DND-41 (cell line): ENCODE results near the gene TTC23.
A peak's percentile ranks its signal among the peaks of the same experiment; 100 is the strongest.

Experiments
- ATAC-seq: fragments of 200-7000 bp; cut with Tn5 transposase; 3 replicates; pipeline ENCODE4 v1.9.1; 2021; ENCODE audit warnings: low read depth; ENCODE audit not compliant: insufficient read depth
- DNase-seq: peaks from one replicate; pipeline ENCODE4 v3.0.0-alpha.2; 2020
- H2AFZ ChIP-seq: 2 replicates; pipeline ENCODE4 v1.6.0; 2012; ENCODE audit warnings: low read depth, low read length
- H3K27ac ChIP-seq: 2 replicates; pipeline ENCODE4 v1.5.1; 2012; ENCODE audit warnings: low read length, inconsistent platforms
- H3K27me3 ChIP-seq: fragments of 200-600 bp; sonication (generic); 2 replicates; pipeline ENCODE4 v1.6.0; 2012; ENCODE audit warnings: low read length, mild to moderate bottlenecking, inconsistent platforms; ENCODE audit not compliant: insufficient read depth, poor library complexity
- H3K36me3 ChIP-seq: 2 replicates; pipeline ENCODE4 v1.5.1; 2012; ENCODE audit warnings: low read length, inconsistent platforms; ENCODE audit not compliant: insufficient read depth
- H3K4me1 ChIP-seq: 2 replicates; pipeline ENCODE4 v1.5.1; 2012; ENCODE audit warnings: mild to moderate bottlenecking, low read length; ENCODE audit not compliant: insufficient read depth
- H3K4me2 ChIP-seq: 2 replicates; pipeline ENCODE4 v1.6.0; 2012; ENCODE audit warnings: mild to moderate bottlenecking, moderate library complexity, low read length, inconsistent platforms; ENCODE audit not compliant: insufficient read depth
- H3K4me3 ChIP-seq, 2 experiments: fragments of 200-600 bp in 1 of 2; shearing (Covaris generic) in 1 of 2; 2 replicates each; pipeline ENCODE4 v1.5.1; 2012 to 2016; ENCODE audit warnings: inconsistent platforms in 2 of 2, low read length in 2 of 2, mild to moderate bottlenecking in 2 of 2, low read depth in 1 of 2, moderate library complexity in 1 of 2
- H3K79me2 ChIP-seq: 2 replicates; pipeline ENCODE4 v1.6.0; 2012; ENCODE audit warnings: low read length, inconsistent platforms; ENCODE audit not compliant: insufficient read depth
- H3K9ac ChIP-seq: 2 replicates; pipeline ENCODE4 v1.6.0; 2012; ENCODE audit warnings: low read depth, mild to moderate bottlenecking, inconsistent platforms, low read length, moderate library complexity
- H3K9me3 ChIP-seq: 2 replicates; pipeline ENCODE4 v1.5.1; 2012; ENCODE audit warnings: low read length, moderate library complexity, mild to moderate bottlenecking, inconsistent platforms; ENCODE audit not compliant: insufficient read depth, severe bottlenecking
- H4K20me1 ChIP-seq: 2 replicates; pipeline ENCODE4 v1.6.0; 2012; ENCODE audit warnings: low read length; ENCODE audit not compliant: insufficient read depth
- EZH2 ChIP-seq: IDR thresholded peaks from 3 replicates; pipeline ENCODE4 v1.6.1; 2012; ENCODE audit warnings: borderline replicate concordance, low read depth, mild to moderate bottlenecking, moderate library complexity, low read length, inconsistent platforms; ENCODE audit not compliant: severe bottlenecking
- TF ChIP-seq, protein P1 (sequence below): IDR thresholded peaks from 2 replicates; pipeline ENCODE4 v1.5.1; 2012; ENCODE audit warnings: borderline replicate concordance, low read length, moderate library complexity, mild to moderate bottlenecking; ENCODE audit not compliant: poor library complexity, severe bottlenecking; ENCODE audit errors: extremely low read depth

Gene TTC23

DNA sequence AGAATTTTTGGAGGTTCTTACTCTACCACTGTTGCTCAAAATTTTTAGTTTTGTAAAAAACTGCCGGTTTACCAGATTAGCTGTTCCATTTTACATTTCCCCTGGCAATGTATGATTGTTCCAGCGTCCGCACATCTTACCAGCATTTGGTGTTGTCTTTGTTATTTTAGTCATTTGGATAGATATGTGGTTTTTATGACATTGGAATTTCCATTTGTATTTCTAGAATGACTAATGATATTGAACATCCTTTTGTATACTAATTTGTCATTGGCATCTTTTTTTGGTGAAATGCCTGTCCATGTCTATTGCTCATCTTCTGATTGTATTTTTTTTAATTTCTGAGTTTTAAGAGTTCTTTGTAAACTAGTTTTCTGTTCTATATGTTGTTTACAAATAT, 30.4 kb upstream of the TTC23 start:
- no peaks in the 10 kb centered on the region for H3K27me3 ChIP-seq
- peaks cover 10% of the 10 kb centered on the region for H3K36me3 ChIP-seq
- H3K9ac ChIP-seq, result peak overlapping the region; percentile 58
- TF ChIP-seq, protein P1, sequence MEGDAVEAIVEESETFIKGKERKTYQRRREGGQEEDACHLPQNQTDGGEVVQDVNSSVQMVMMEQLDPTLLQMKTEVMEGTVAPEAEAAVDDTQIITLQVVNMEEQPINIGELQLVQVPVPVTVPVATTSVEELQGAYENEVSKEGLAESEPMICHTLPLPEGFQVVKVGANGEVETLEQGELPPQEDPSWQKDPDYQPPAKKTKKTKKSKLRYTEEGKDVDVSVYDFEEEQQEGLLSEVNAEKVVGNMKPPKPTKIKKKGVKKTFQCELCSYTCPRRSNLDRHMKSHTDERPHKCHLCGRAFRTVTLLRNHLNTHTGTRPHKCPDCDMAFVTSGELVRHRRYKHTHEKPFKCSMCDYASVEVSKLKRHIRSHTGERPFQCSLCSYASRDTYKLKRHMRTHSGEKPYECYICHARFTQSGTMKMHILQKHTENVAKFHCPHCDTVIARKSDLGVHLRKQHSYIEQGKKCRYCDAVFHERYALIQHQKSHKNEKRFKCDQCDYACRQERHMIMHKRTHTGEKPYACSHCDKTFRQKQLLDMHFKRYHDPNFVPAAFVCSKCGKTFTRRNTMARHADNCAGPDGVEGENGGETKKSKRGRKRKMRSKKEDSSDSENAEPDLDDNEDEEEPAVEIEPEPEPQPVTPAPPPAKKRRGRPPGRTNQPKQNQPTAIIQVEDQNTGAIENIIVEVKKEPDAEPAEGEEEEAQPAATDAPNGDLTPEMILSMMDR, result no peak
- TF ChIP-seq EZH2, result no peak
- peaks cover 60% of the 10 kb centered on the region for H3K79me2 ChIP-seq
- no peaks in the 10 kb centered on the region for H3K9me3 ChIP-seq
- H3K4me1 ChIP-seq, result peaks cover 96% of the 10 kb centered on the region
- H3K27ac ChIP-seq, result peak overlapping the region; percentile 85
- ATAC-seq, result no peak
- peak overlapping the region; percentile 62 for H3K4me2 ChIP-seq
- no peak for DNase-seq
- H3K4me3 ChIP-seq, result peak overlapping the region; percentile 0 to 45; a peak in 3 of 4 replicates
- H4K20me1 ChIP-seq, result no peaks in the 10 kb centered on the region
- no peak overlapping the region for H2AFZ ChIP-seq

DNA sequence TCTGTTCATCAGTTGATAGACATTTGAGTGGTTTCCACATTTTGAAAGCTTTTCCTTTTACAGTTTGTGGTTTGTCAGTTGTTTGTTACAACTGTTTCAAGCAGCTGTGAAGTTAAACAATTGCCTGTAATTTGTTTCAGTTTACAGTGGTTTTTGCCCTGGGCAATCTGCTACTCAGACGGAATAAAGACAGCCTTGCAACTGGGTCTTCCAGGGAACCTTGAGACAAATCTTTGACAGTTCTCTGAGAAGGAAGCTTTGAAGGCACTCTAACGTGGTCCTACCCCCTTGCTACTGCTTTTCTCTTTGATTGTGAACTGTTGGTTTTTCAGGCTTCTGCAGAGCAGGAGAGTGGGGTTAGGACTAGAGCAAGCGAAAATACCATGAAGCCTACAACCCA, 29.9 kb upstream of the TTC23 start:
- peak; percentile 77 for DNase-seq
- Histone ChIP-seq H3K27ac (peak overlapping the region; percentile 95), H3K4me1 (peaks cover 90% of the 10 kb centered on the region), H3K4me3 (peak overlapping the region in 1 of 2 experiments; percentile 45; a peak in 2 of 4 replicates), H3K27me3 (no peaks in the 10 kb centered on the region), H2AFZ (no peak overlapping the region), H3K9ac (peak overlapping the region; percentile 58), H3K36me3 (peaks cover 4% of the 10 kb centered on the region; the same call in 1 of the 2 replicates), H3K9me3 (no peaks in the 10 kb centered on the region), H4K20me1 (no peaks in the 10 kb centered on the region), H3K79me2 (peaks cover 54% of the 10 kb centered on the region), H3K4me2 (peak overlapping the region; percentile 62)
- ATAC-seq, result peak; percentile 95
- TF ChIP-seq, protein P1, result no peak
- TF ChIP-seq EZH2, result no peak

DNA sequence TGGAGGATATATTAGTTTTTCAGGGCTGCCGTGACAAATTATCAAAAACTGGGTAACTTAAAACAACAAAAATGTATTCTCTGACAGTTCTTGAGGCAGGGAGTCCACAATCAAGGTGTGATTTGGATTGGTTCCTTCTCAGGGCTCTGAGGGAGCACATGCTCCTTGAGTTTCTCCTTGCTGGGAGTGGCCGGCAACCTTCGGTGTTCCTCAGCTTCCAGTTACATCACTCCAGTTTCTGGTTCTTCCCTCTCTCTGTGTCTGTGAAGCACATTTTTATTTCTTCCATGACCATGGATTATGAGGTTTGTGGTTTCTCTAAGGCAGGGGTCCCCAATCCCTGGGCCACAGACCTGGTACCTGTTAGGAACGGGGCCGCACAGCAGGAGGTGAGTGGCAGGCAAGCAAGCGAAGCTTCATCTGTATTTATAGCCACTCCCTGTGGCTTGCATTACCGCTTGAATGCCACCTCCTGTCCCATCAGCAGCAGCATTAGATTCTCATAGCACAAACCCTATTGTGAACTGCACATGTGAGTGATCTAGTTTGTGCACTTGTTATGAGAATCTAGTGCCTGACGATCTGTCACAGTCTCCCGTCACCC, 26.2 kb upstream of the TTC23 start:
- Histone ChIP-seq H3K9ac (peak overlapping the region; percentile 39; the same call in 1 of the 2 replicates), H3K36me3 (peaks cover 4% of the 10 kb centered on the region; the same call in 1 of the 2 replicates), H3K4me2 (peak overlapping the region; percentile 43), H2AFZ (no peak overlapping the region), H3K27me3 (no peaks in the 10 kb centered on the region), H3K4me1 (peaks cover 61% of the 10 kb centered on the region), H4K20me1 (no peaks in the 10 kb centered on the region), H3K79me2 (peaks cover 23% of the 10 kb centered on the region; the same call in 1 of the 2 replicates), H3K9me3 (no peaks in the 10 kb centered on the region), H3K4me3 (peak overlapping the region in 1 of 2 experiments; percentile 22; a peak in 1 of 4 replicates), H3K27ac (peak overlapping the region; percentile 74)
- DNase-seq (peak; percentile 42), ATAC-seq (no peak)
- TF ChIP-seq, protein P1, result no peak
- no peak for TF ChIP-seq EZH2
